HepG2 (cell line): ENCODE data around the gene HOXD1. TPM values are rescaled to one million over a fixed set of nuclear protein-coding genes. Genes with fewer than 3 reads are reported as not detected.
A peak's percentile ranks its signal among the peaks of the same experiment; 100 is the strongest.

Experiments
- CC2D1A ChIP-seq: sonication (generic); formaldehyde crosslinking; IDR thresholded peaks from 2 replicates; pipeline ENCODE4 v1.8.1; 2023; ENCODE audit warnings: mild to moderate bottlenecking, missing genetic modification reagents
- FOXP1 ChIP-seq, 2 experiments: fragments of 450-650 bp in 1 of 2; IDR thresholded peaks; 2 replicates each; pipeline ENCODE4 v1.6.1; 2017 to 2018; ENCODE audit warnings: antibody characterized with exemption in 1 of 2
- FOXP4 ChIP-seq: sonication (generic); formaldehyde crosslinking; IDR thresholded peaks from 2 replicates; pipeline ENCODE4 v1.4.0; 2020; ENCODE audit warnings: missing genetic modification reagents
- KDM5B ChIP-seq: sonication (generic); formaldehyde crosslinking; IDR thresholded peaks from 2 replicates; pipeline ENCODE4 v1.4.0; 2020; ENCODE audit warnings: missing genetic modification reagents, mild to moderate bottlenecking, borderline replicate concordance
- TCF7 ChIP-seq: sonication (generic); IDR thresholded peaks from 2 replicates; pipeline ENCODE4 v1.6.1; 2016; ENCODE audit warnings: antibody characterized with exemption, low read depth
- ZNF232 ChIP-seq: sonication (generic); formaldehyde crosslinking; IDR thresholded peaks from 2 replicates; pipeline ENCODE4 v1.4.0; 2020; ENCODE audit warnings: missing genetic modification reagents, borderline replicate concordance
- ZNF562 ChIP-seq: sonication (generic); formaldehyde crosslinking; IDR thresholded peaks from 2 replicates; pipeline ENCODE4 v1.8.0; 2022; ENCODE audit warnings: missing genetic modification reagents, borderline replicate concordance
- polyA plus RNA-seq, 8 experiments: library from polyadenylated mRNA; depleted of rRNA in 3 of 8; stranded (reverse) in 7 of 8; unstranded in 1 of 8; fragments of >200 nt; fragmentation: Illumina TruSeq in 4 of 8; extraction: Trizol in 4 of 8; gene quantifications; 2 replicates each; pipeline versions ENCODE4 v1.2.1 to v1.2.3, GENCODE V29; 2011 to 2016; ENCODE audit warnings: low read depth in 4 of 8, missing spikeins in 1 of 8, mixed read lengths in 1 of 8; ENCODE audit not compliant: insufficient read depth in 1 of 8
- total RNA-seq, 5 experiments: library from RNA; depleted of rRNA; stranded (reverse); fragments of >200 nt; fragmentation: Illumina TruSeq; extraction: Trizol; gene quantifications; 2 replicates each; pipeline ENCODE4 v1.2.3, GENCODE V29; 2016; ENCODE audit warnings: low read depth in 1 of 5
- TF ChIP-seq, protein P1 (sequence below): sonication (generic); formaldehyde crosslinking; IDR thresholded peaks from 2 replicates; pipeline ENCODE4 v1.4.0; 2020; ENCODE audit warnings: missing genetic modification reagents, borderline replicate concordance
- TF ChIP-seq, protein P2 (sequence below): sonication (generic); formaldehyde crosslinking; IDR thresholded peaks from 2 replicates; pipeline ENCODE4 v1.5.0; 2020; ENCODE audit warnings: mild to moderate bottlenecking, missing genetic modification reagents, borderline replicate concordance
- TF ChIP-seq, protein P3 (sequence below): sonication (generic); formaldehyde crosslinking; IDR thresholded peaks from 2 replicates; pipeline ENCODE4 v1.5.1; 2020; ENCODE audit warnings: missing genetic modification reagents, mild to moderate bottlenecking, borderline replicate concordance
- TF ChIP-seq, protein P4 (sequence below): sonication (generic); formaldehyde crosslinking; IDR thresholded peaks from 2 replicates; pipeline ENCODE4 v1.5.0; 2020; ENCODE audit warnings: missing genetic modification reagents, mild to moderate bottlenecking, borderline replicate concordance

Gene HOXD1
- total and polyA plus RNA-seq, 2 of the 13 experiments (the other 11 are each of a cell fraction or from before 2014, with no cell fraction given): 10.0 to 22.3 TPM

DNA sequence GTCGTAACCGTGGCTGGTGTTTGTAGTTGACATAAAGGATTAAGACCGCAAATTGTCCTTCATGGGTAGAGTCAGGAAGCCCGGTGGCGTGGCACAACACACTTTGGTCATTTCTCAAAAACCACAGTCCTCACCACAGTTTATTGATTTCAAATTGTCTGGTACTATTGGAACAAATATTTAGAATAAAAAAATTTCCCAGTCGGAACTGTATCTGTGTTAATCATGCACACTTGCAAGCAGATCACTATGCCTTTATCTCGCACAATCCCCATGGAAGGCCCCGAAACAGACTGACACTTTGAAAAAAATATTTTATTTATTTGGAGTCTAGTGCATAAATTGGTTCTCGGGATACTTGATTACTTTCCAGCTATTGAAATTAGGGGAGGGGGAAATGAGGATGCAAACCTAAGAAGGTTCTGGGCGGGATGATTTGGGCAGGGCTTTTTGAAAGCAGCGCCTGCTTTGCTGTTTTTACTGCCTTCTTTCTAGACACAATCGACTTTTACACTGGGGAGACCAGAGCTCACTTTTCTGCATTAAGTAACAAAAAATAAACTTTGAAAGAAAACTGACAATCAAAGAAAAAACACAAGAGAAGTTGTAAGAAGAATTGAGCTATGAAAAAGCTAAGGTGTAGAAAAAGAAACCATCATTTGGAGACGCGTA, 15.4 kb upstream of the HOXD1 start (continued):
- TF ChIP-seq FOXP4: peak; percentile 81
- TF ChIP-seq, protein P1, sequence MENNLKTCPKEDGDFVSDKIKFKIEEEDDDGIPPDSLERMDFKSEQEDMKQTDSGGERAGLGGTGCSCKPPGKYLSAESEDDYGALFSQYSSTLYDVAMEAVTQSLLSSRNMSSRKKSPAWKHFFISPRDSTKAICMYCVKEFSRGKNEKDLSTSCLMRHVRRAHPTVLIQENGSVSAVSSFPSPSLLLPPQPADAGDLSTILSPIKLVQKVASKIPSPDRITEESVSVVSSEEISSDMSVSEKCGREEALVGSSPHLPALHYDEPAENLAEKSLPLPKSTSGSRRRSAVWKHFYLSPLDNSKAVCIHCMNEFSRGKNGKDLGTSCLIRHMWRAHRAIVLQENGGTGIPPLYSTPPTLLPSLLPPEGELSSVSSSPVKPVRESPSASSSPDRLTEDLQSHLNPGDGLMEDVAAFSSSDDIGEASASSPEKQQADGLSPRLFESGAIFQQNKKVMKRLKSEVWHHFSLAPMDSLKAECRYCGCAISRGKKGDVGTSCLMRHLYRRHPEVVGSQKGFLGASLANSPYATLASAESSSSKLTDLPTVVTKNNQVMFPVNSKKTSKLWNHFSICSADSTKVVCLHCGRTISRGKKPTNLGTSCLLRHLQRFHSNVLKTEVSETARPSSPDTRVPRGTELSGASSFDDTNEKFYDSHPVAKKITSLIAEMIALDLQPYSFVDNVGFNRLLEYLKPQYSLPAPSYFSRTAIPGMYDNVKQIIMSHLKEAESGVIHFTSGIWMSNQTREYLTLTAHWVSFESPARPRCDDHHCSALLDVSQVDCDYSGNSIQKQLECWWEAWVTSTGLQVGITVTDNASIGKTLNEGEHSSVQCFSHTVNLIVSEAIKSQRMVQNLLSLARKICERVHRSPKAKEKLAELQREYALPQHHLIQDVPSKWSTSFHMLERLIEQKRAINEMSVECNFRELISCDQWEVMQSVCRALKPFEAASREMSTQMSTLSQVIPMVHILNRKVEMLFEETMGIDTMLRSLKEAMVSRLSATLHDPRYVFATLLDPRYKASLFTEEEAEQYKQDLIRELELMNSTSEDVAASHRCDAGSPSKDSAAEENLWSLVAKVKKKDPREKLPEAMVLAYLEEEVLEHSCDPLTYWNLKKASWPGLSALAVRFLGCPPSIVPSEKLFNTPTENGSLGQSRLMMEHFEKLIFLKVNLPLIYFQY (CRISPR knock-in tag): no peak
- TF ChIP-seq CC2D1A (CRISPR knock-in tag): no peak
- TF ChIP-seq, protein P2, sequence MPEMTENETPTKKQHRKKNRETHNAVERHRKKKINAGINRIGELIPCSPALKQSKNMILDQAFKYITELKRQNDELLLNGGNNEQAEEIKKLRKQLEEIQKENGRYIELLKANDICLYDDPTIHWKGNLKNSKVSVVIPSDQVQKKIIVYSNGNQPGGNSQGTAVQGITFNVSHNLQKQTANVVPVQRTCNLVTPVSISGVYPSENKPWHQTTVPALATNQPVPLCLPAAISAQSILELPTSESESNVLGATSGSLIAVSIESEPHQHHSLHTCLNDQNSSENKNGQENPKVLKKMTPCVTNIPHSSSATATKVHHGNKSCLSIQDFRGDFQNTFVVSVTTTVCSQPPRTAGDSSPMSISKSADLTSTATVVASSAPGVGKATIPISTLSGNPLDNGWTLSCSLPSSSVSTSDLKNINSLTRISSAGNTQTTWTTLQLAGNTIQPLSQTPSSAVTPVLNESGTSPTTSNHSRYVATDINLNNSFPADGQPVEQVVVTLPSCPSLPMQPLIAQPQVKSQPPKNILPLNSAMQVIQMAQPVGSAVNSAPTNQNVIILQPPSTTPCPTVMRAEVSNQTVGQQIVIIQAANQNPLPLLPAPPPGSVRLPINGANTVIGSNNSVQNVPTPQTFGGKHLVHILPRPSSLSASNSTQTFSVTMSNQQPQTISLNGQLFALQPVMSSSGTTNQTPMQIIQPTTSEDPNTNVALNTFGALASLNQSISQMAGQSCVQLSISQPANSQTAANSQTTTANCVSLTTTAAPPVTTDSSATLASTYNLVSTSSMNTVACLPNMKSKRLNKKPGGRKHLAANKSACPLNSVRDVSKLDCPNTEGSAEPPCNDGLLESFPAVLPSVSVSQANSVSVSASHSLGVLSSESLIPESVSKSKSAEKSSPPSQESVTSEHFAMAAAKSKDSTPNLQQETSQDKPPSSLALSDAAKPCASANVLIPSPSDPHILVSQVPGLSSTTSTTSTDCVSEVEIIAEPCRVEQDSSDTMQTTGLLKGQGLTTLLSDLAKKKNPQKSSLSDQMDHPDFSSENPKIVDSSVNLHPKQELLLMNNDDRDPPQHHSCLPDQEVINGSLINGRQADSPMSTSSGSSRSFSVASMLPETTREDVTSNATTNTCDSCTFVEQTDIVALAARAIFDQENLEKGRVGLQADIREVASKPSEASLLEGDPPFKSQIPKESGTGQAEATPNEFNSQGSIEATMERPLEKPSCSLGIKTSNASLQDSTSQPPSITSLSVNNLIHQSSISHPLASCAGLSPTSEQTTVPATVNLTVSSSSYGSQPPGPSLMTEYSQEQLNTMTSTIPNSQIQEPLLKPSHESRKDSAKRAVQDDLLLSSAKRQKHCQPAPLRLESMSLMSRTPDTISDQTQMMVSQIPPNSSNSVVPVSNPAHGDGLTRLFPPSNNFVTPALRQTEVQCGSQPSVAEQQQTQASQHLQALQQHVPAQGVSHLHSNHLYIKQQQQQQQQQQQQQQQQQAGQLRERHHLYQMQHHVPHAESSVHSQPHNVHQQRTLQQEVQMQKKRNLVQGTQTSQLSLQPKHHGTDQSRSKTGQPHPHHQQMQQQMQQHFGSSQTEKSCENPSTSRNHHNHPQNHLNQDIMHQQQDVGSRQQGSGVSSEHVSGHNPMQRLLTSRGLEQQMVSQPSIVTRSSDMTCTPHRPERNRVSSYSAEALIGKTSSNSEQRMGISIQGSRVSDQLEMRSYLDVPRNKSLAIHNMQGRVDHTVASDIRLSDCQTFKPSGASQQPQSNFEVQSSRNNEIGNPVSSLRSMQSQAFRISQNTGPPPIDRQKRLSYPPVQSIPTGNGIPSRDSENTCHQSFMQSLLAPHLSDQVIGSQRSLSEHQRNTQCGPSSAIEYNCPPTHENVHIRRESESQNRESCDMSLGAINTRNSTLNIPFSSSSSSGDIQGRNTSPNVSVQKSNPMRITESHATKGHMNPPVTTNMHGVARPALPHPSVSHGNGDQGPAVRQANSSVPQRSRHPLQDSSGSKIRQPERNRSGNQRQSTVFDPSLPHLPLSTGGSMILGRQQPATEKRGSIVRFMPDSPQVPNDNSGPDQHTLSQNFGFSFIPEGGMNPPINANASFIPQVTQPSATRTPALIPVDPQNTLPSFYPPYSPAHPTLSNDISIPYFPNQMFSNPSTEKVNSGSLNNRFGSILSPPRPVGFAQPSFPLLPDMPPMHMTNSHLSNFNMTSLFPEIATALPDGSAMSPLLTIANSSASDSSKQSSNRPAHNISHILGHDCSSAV (CRISPR knock-in tag): no peak
- TF ChIP-seq TCF7: peak; percentile 51; the same call in 1 of the 2 replicates
- no peak for TF ChIP-seq KDM5B (CRISPR knock-in tag)
- TF ChIP-seq FOXP1 (IDR thresholded peaks at IDR 0.05): no peak
- TF ChIP-seq FOXP1 (CRISPR knock-in tag; IDR thresholded peaks at IDR 0.05): peak; percentile 28; the same call in 1 of the 2 replicates
- TF ChIP-seq ZNF562 (CRISPR knock-in tag): no peak
- TF ChIP-seq ZNF232 (CRISPR knock-in tag): no peak
- TF ChIP-seq, protein P3, sequence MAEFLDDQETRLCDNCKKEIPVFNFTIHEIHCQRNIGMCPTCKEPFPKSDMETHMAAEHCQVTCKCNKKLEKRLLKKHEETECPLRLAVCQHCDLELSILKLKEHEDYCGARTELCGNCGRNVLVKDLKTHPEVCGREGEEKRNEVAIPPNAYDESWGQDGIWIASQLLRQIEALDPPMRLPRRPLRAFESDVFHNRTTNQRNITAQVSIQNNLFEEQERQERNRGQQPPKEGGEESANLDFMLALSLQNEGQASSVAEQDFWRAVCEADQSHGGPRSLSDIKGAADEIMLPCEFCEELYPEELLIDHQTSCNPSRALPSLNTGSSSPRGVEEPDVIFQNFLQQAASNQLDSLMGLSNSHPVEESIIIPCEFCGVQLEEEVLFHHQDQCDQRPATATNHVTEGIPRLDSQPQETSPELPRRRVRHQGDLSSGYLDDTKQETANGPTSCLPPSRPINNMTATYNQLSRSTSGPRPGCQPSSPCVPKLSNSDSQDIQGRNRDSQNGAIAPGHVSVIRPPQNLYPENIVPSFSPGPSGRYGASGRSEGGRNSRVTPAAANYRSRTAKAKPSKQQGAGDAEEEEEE (CRISPR knock-in tag): no peak
- TF ChIP-seq, protein P4, sequence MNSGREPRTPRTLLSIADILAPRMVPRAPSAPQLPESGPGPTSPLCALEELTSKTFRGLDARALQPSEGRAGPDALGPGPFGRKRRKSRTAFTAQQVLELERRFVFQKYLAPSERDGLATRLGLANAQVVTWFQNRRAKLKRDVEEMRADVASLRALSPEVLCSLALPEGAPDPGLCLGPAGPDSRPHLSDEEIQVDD (CRISPR knock-in tag): no peak
